Measurements from ENCODE around the gene HTT. TPM values are rescaled to one million over a fixed set of nuclear protein-coding genes. Genes with fewer than 3 reads are reported as not detected.

Gene HTT
- total RNA-seq, 1 donor from 2014 or later, result 48.0 TPM

DNA sequence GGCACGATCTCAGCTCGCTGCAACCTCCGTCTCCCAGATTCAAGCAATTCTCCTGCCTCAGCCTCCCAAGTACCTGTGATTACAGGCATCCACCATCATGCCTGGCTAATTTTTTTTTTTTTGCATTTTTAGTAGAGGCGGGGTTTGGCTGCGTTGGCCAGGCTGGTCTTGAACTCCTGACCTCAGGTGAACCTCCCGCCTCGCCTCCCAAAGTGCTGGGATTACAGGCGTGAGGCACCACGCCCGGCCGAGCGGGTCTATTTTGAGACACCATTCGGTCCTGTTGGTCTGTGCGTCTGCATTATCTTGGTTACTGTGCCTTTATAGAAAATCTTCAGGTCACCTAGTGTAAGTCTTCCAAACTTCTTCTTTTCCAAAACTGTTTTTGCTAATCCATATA is 196.7 kb downstream of the HTT start:
- Mint-ChIP-seq H3K4me1 (ENCODE audit: unreplicated experiment) (peaks cover 5% of the 10 kb centered on the region), H3K9me3 (peaks cover 4% of the 10 kb centered on the region), H3K27me3 (no peaks in the 10 kb centered on the region), H3K36me3 (no peaks in the 10 kb centered on the region), H3K27ac (no peak overlapping the region), H3K4me3 (no peak overlapping the region)
- no peak for DNase-seq (ENCODE audit: extremely low spot score, unreplicated experiment)
- TF ChIP-seq, protein P1, sequence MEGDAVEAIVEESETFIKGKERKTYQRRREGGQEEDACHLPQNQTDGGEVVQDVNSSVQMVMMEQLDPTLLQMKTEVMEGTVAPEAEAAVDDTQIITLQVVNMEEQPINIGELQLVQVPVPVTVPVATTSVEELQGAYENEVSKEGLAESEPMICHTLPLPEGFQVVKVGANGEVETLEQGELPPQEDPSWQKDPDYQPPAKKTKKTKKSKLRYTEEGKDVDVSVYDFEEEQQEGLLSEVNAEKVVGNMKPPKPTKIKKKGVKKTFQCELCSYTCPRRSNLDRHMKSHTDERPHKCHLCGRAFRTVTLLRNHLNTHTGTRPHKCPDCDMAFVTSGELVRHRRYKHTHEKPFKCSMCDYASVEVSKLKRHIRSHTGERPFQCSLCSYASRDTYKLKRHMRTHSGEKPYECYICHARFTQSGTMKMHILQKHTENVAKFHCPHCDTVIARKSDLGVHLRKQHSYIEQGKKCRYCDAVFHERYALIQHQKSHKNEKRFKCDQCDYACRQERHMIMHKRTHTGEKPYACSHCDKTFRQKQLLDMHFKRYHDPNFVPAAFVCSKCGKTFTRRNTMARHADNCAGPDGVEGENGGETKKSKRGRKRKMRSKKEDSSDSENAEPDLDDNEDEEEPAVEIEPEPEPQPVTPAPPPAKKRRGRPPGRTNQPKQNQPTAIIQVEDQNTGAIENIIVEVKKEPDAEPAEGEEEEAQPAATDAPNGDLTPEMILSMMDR (conservative IDR thresholded peaks at IDR 0.05), result no peak

DNA sequence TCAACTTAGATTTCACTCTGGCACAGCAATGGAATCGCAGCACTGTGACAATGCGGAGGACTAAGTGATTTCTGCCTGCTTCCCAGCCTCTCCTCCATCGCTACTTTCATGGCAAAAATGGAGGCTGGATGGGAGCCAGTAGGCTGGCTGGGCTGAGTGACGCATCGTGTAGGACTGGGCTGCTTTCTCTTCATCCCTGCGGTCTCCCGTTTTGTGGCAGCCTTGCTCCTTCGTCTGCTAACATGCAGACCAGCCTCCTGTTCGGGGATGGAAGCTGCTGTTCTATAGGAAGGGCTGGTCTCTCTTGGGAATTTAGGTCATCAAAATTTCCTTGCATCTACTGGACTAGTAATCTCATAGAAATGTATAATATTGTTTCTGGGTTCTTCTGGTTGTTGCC is 202.5 kb downstream of the HTT start:
- no peak overlapping the region for H3K27ac Mint-ChIP-seq
- H3K4me3 Mint-ChIP-seq, result no peak overlapping the region
- TF ChIP-seq, protein P1 (conservative IDR thresholded peaks at IDR 0.05), result no peak
- no peaks in the 10 kb centered on the region for H3K4me1 Mint-ChIP-seq (ENCODE audit: unreplicated experiment)
- peaks cover 3% of the 10 kb centered on the region for H3K36me3 Mint-ChIP-seq
- DNase-seq (ENCODE audit: extremely low spot score, unreplicated experiment), result no peak
- no peaks in the 10 kb centered on the region for H3K27me3 Mint-ChIP-seq
- peaks cover 11% of the 10 kb centered on the region for H3K9me3 Mint-ChIP-seq

DNA sequence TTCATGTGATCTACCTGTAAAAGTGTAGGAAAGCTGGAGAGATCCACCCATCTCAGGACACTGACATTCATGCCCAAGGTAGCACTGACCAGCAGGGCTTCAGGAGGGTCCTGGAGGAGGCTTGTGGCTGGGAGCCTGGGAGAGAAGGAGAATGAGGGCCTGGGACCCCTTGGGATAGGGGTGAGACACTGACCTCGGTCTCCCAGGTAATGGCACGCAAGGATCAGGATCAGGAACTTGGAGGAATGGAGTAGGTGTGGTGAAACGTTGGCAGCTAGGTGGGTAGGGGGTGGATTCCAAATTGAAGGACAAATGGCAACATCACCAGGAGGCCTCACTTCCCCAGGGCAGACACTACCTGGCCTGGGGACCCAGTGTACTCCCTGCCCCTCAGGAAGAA is 206.0 kb downstream of the HTT start:
- Mint-ChIP-seq H3K4me1 (ENCODE audit: unreplicated experiment) (no peaks in the 10 kb centered on the region), H3K27me3 (no peaks in the 10 kb centered on the region), H3K27ac (no peak overlapping the region), H3K36me3 (peaks cover 3% of the 10 kb centered on the region), H3K4me3 (no peak overlapping the region), H3K9me3 (peaks cover 7% of the 10 kb centered on the region)
- TF ChIP-seq, protein P1 (conservative IDR thresholded peaks at IDR 0.05), result no peak
- no peak for DNase-seq (ENCODE audit: extremely low spot score, unreplicated experiment)

DNA sequence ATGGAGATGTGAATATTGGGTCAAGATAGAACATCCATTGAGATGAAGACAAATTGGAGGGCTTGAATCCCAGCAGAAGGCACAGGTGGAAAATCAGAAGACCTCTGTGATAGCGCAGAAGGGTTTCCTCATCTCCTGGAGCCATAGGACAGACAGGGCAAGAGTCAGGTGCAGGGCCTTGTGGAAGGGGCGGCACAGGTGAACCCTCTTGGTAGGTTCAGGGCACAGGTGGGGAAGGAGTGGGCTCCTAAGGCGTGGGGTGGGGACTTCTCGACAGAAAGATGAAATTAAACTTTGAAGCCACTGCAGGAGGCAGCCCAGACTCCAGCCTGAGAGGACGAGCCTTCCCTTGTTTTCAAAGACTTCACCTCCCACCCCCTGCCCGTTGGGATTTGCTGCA is 209.0 kb downstream of the HTT start:
- no peak for DNase-seq (ENCODE audit: extremely low spot score, unreplicated experiment)
- no peaks in the 10 kb centered on the region for H3K27me3 Mint-ChIP-seq
- peaks cover 3% of the 10 kb centered on the region for H3K36me3 Mint-ChIP-seq
- H3K4me3 Mint-ChIP-seq, result no peak overlapping the region
- H3K27ac Mint-ChIP-seq, result no peak overlapping the region
- peaks cover 4% of the 10 kb centered on the region for H3K9me3 Mint-ChIP-seq
- TF ChIP-seq, protein P1 (conservative IDR thresholded peaks at IDR 0.05), result no peak
- H3K4me1 Mint-ChIP-seq (ENCODE audit: unreplicated experiment), result no peaks in the 10 kb centered on the region

DNA sequence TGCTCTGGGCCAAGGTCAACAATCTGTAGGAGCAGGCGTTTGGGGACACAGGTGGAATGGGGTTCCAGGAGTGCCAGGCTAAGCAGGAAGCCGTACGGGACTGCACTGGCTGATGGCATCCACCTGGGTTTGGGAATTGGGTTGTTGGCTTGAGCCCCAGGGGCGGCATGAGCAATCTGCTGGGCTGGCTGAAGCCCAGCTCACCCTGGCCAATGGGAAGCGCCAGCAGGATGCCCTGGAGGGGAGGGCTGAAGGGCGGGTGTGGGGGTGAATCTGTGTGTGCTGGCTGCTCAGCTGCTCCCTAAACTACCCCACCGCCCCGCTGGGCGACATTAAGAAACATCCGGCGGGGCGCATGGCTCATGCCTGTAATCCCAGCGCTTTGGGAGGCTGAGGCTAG is 209.4 kb downstream of the HTT start:
- Mint-ChIP-seq H3K9me3 (peaks cover 4% of the 10 kb centered on the region), H3K4me1 (ENCODE audit: unreplicated experiment) (no peaks in the 10 kb centered on the region), H3K36me3 (peaks cover 2% of the 10 kb centered on the region), H3K27me3 (no peaks in the 10 kb centered on the region), H3K4me3 (no peak overlapping the region), H3K27ac (no peak overlapping the region)
- TF ChIP-seq, protein P1 (conservative IDR thresholded peaks at IDR 0.05), result no peak
- DNase-seq (ENCODE audit: extremely low spot score, unreplicated experiment), result no peak

Data from type B pancreatic cell (in vitro differentiated cells).